ENCODE measurements around the gene SLC22A31.

DNA sequence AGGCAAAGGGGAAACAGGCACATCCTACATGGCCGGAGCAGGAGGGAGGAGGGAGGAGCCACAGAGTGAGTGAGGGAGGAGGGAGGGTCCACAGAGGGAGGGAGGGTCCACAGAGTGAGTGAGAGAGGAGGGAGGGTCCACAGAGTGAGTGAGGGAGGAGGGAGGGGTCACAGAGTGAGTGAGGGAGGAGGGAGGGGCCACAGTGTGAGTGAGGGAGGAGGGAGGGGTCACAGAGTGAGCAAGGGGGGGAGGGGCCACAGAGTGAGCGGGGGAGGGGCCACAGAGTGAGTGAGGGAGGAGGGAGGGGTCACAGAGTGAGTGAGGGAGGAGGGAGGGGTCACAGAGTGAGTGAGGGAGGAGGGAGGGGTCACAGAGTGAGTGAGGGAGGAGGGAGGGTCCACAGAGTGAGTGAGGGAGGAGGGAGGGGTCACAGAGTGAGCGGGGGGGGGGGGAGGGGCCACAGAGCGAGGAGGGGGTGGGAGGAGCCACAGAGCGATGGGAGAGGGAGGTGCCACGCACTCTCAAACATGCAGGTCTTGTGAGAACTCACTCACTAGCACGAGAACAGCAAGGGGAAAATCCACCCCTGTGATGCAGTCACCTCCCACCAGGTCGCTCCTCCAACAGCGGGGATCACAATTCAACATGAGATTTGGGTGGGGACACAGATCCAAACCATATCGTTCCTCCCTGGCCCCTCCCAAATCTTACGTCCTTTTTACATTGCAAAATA, 53.1 kb downstream of the SLC22A31 start:
- TF ChIP-seq EZH2 (IDR thresholded peaks at IDR 0.05), result no peak
- TF ChIP-seq POLR2AphosphoS5 (IDR thresholded peaks at IDR 0.05; ENCODE audit: borderline replicate concordance, low read depth, low read length), result no peak

Measured in SK-N-MC (cell line).